Activated CD8-positive, alpha-beta T cell treated with anti-CD3 and anti-CD28 coated beads for 36 hours (primary cell): ENCODE results near the gene CACNA1C. TPM values are rescaled to one million over a fixed set of nuclear protein-coding genes. Genes with fewer than 3 reads are reported as not detected.

Source experiments
- ATAC-seq: fragments of 200-7000 bp; cut with Tn5 transposase; one replicate; pipeline ENCODE4 v1.10.0; 2021; ENCODE audit warnings: mild to moderate bottlenecking, moderate library complexity
- CTCF ChIA-PET: fragments of 350-600 bp; sonication (Branson Sonifier 250); formaldehyde crosslinking; loops from one replicate; lab custom pipeline; 2021; ENCODE audit warnings: antibody characterized with exemption; lab: Charles Lee
- POLR2A ChIA-PET: fragments of 350-600 bp; sonication (Branson Sonifier 250); formaldehyde crosslinking; loops from one replicate; lab custom pipeline; 2021; ENCODE audit warnings: antibody characterized with exemption; lab: Charles Lee
- DNase-seq: peaks from one replicate; pipeline ENCODE4 v3.0.0-alpha.2; 2020
- H3K27ac Mint-ChIP-seq: one replicate; pipeline ENCODE4 v1.8.0; 2021; ENCODE audit warnings: mild to moderate bottlenecking, mixed read lengths
- H3K27me3 Mint-ChIP-seq: one replicate; pipeline ENCODE4 v1.8.0; 2021; ENCODE audit warnings: mixed read lengths
- H3K36me3 Mint-ChIP-seq: one replicate; pipeline ENCODE4 v1.8.0; 2021; ENCODE audit warnings: low read depth, mixed read lengths
- H3K4me1 Mint-ChIP-seq: one replicate; pipeline ENCODE4 v1.8.0; 2021; ENCODE audit warnings: low read depth, mixed read lengths
- H3K4me3 Mint-ChIP-seq: one replicate; pipeline ENCODE4 v1.8.0; 2021; ENCODE audit warnings: mild to moderate bottlenecking, moderate library complexity, mixed read lengths
- H3K9me3 Mint-ChIP-seq: one replicate; pipeline ENCODE4 v1.8.0; 2021; ENCODE audit warnings: mixed read lengths
- CTCF ChIP-seq: fragments of 200-600 bp; IDR thresholded peaks from one replicate; pipeline ENCODE4 v1.8.0; 2022; ENCODE audit warnings: antibody characterized with exemption, mild to moderate bottlenecking
- intact Hi-C: fragments of 100-400 bp; cut with micrococcal nuclease; formaldehyde crosslinking; loops from one replicate; pipeline ENCODE4 v1.10.0; 2022
- total RNA-seq, 2 experiments: library from RNA; stranded (reverse); gene quantifications; one replicate each; pipeline ENCODE4 v1.2.3, GENCODE V29; 2021

CACNA1C gene
- total RNA-seq, 2 experiments from 2014 or later = 0.02 to 0.05 TPM

GRCh38 chr12:2562400-2562799 is 509.6 kb downstream of the CACNA1C start:
- DNase-seq = no peak

GRCh38 chr12:2563709-2564108 is 510.9 kb downstream of the CACNA1C start:
- Mint-ChIP-seq H3K9me3 (no peaks in the 10 kb centered on the region), H3K36me3 (no peaks in the 10 kb centered on the region), H3K27me3 (no peaks in the 10 kb centered on the region), H3K4me3 (no peak overlapping the region), H3K27ac (no peak overlapping the region), H3K4me1 (no peaks in the 10 kb centered on the region)
- TF ChIP-seq CTCF = no peak
- no peak for ATAC-seq
- no peak for DNase-seq
- CTCF ChIA-PET = interaction anchor here (3.3 kb wide), 1 partner anchor 19 kb away, joined by 10 read pairs; no protein-coding TSS in a partner anchor
- POLR2A ChIA-PET = no interaction called here
- intact Hi-C loops = no loop called here

More at GRCh38 chr12:2562400-2562799, 509.6 kb downstream of the CACNA1C start:
- ChIA-PET CTCF (interaction anchor here (3.3 kb wide), 1 partner anchor 21 kb away, joined by 10 read pairs; no protein-coding TSS in a partner anchor), POLR2A (no interaction called here)
- ATAC-seq = no peak
- TF ChIP-seq CTCF = no peak
- Mint-ChIP-seq H3K27ac (no peak overlapping the region), H3K4me3 (no peak overlapping the region), H3K4me1 (no peaks in the 10 kb centered on the region), H3K36me3 (no peaks in the 10 kb centered on the region), H3K27me3 (no peaks in the 10 kb centered on the region), H3K9me3 (no peaks in the 10 kb centered on the region)
- intact Hi-C loops = no loop called here

- no peak for DNase-seq
- H3K27me3 Mint-ChIP-seq = no peaks in the 10 kb centered on the region
- TF ChIP-seq CTCF = no peak
- intact Hi-C loops = no loop called here
- ChIA-PET POLR2A (no interaction called here), CTCF (no interaction called here)
- H3K36me3 Mint-ChIP-seq = no peaks in the 10 kb centered on the region
- no peak overlapping the region for H3K27ac Mint-ChIP-seq
- ATAC-seq = no peak
- H3K4me3 Mint-ChIP-seq = no peak overlapping the region
- H3K4me1 Mint-ChIP-seq = no peaks in the 10 kb centered on the region
- no peaks in the 10 kb centered on the region for H3K9me3 Mint-ChIP-seq
These were observed 513.4 kb downstream of the CACNA1C start for GRCh38 chr12:2566161-2566560.

GRCh38 chr12:2567711-2568110 is 514.9 kb downstream of the CACNA1C start:
- no peak for ATAC-seq
- no peak for DNase-seq
- TF ChIP-seq CTCF = no peak
- POLR2A ChIA-PET = no interaction called here
- Mint-ChIP-seq H3K4me3 (no peak overlapping the region), H3K36me3 (no peaks in the 10 kb centered on the region), H3K27ac (no peak overlapping the region), H3K27me3 (peaks cover 1% of the 10 kb centered on the region), H3K4me1 (no peaks in the 10 kb centered on the region), H3K9me3 (no peaks in the 10 kb centered on the region)
- CTCF ChIA-PET = no interaction called here
- intact Hi-C loops = no loop called here

- ATAC-seq (no peak), DNase-seq (no peak)
- no peak for TF ChIP-seq CTCF
- POLR2A ChIA-PET = no interaction called here
- CTCF ChIA-PET = interaction anchor here (1.1 to 1.3 kb wide), 2 partner anchors 13 to 214 kb away, joined by 3 to 5 read pairs; no protein-coding TSS in a partner anchor
- intact Hi-C loops = no loop called here
- Mint-ChIP-seq H3K4me3 (no peak overlapping the region), H3K9me3 (no peaks in the 10 kb centered on the region), H3K27ac (no peak overlapping the region), H3K36me3 (no peaks in the 10 kb centered on the region), H3K4me1 (no peaks in the 10 kb centered on the region), H3K27me3 (peaks cover 8% of the 10 kb centered on the region)
These were observed 517.8 kb downstream of the CACNA1C start for GRCh38 chr12:2570562-2570961.
